GM11168 (cell line): Measurements from ENCODE around the gene RAP1GDS1.
"Not testable (repeated sequence)": the region's sequence is repeated elsewhere in the genome, so short reads cannot be mapped to it uniquely, and the experiment has no call there.

Experiments
- in situ Hi-C: fragments of 300-500 bp; cut with MboI; formaldehyde crosslinking; loops from one replicate; pipeline ENCODE4 v1.12.0; 2022; ENCODE audit warnings: low sequenced_read_pairs; ENCODE audit not compliant: unreplicated experiment

The RAP1GDS1 gene

GRCh38 chr4:98341309-98341708 lies 80.1 kb downstream of the RAP1GDS1 start:
- in situ Hi-C loops, result no loop called here

- in situ Hi-C loops, result no loop called here
Observed at GRCh38 chr4:98343626-98344025, 82.4 kb downstream of the RAP1GDS1 start.

DNA sequence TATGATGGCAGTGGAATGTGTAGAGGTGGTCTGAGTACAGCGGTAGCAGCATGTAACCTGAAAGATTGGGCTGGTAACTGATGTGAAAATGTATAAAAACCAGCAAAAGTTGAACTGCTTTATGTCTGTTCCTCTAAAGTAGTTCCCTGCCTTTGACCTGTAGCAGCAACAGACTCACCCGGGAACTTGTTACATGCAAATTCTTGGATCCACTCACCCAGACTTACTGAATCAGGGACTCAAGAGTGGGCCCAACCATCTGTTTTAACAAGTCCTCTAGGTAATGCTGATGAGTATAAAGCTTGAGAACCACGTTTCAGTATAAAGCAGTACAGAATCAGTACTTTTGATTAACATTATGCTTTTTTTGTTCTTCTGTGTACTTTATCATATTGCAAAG lies 84.7 kb downstream of the RAP1GDS1 start:
- in situ Hi-C loops, result no loop called here

GRCh38 chr4:98352396-98352795 lies 91.2 kb downstream of the RAP1GDS1 start:
- in situ Hi-C loops, result no loop called here

DNA sequence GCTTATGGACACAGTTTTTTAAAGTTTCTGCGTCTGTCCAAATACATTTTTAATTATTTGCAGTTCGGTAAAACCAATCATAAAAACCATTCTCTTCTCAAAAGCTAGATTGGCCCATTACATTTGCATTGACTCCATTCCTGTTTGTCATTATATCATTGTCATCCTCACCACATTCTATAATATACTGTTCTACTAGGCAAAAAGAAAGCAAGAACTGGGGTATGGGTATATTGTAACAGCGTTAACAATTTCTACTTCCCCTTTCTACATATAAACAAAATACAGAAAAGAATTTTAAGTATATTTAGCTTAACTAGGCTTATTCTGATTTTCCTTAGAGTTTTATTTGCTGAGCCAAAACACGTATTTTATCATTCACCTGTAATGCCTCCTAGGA lies 91.8 kb downstream of the RAP1GDS1 start:
- in situ Hi-C loops, result no loop called here

- in situ Hi-C loops, result no loop called here
Observed at GRCh38 chr4:98358630-98359248, 97.6 kb downstream of the RAP1GDS1 start.

DNA sequence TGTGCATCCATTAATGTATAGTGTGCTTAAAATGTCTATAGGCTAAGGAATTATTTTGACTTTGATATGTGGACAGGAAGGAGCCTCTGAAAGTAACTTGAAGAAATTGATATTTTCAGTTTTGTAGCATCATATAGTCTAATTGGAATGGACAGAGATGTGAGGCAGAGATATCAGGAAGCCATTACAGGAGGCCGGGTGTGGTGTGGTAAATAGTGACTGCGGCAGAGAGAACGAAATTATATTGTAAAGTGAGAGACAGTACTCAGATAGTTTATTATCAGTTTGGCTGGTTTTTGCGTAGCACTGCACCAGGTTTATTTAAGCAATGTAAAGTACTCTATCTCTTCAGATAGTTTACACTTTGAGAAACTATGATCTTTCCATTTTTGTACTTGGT lies 98.5 kb downstream of the RAP1GDS1 start:
- in situ Hi-C loops, result no loop called here

GRCh38 chr4:98363431-98363830 lies 102.2 kb downstream of the RAP1GDS1 start:
- in situ Hi-C loops, result no loop called here

DNA sequence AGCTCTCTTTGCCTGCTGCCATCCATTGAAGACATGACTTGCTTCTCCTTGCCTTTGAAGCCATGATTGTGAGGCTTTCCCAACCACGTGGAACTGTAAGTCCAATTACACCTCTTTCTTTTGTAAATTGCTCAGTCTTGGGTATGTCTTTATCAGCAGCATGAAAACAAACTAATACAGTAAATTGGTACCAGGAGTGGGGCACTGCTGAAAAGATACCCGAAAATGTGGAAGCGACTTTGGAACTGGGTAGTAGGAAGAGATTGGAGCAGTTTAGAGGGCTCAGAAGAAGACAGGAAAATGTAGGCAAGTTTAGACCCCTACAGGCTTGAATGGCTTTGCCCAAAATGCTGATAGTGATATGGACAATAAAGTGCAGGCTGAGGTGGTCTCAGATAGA lies 105.1 kb downstream of the RAP1GDS1 start:
- in situ Hi-C loops, result not testable (repeated sequence)

DNA sequence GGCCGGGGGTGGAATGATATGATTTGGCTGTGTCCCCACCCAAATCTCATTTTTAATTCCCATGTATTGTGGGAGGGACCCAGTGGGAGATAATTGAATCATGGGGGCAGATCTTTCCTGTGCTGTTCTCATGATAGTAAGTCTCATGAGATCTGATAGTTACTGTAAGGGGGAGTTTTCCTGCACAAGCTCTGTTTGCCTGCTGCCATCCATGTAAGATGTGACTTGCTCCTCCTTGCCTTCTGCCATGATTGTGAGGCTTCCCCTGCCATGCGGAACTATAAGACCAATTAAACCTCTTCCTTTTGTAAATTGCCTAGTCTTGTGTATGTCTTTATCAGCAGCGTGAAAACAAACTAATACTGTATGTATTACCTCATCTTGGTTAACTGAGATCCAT lies 106.8 kb downstream of the RAP1GDS1 start:
- in situ Hi-C loops, result not testable (repeated sequence)

- in situ Hi-C loops, result no loop called here
Observed at GRCh38 chr4:98369322-98369721, 108.1 kb downstream of the RAP1GDS1 start.

GRCh38 chr4:98374643-98375042 lies 113.5 kb downstream of the RAP1GDS1 start:
- in situ Hi-C loops, result no loop called here

- in situ Hi-C loops, result no loop called here
Observed at GRCh38 chr4:98377559-98377958, 116.4 kb downstream of the RAP1GDS1 start.

DNA sequence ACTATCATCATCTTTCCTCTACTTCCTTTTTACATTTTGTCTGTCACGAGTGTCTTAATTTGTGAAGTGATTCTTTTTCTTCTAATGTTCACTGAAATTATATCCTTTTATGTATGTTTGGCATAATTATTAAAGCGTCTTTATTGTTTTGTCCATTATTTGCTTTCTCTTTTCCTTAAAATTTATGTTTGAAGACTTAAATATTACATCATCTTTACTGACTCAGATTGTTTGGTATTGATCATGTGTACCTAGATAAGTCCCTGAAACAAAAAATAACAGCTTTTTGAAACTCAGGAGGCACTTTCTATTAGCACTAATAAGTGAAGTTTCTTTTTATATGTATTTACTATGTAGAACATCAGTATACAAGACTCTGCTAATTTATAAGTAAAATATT lies 120.1 kb downstream of the RAP1GDS1 start:
- in situ Hi-C loops, result no loop called here

GRCh38 chr4:98383431-98384106 lies 122.4 kb downstream of the RAP1GDS1 start:
- in situ Hi-C loops, result no loop called here

DNA sequence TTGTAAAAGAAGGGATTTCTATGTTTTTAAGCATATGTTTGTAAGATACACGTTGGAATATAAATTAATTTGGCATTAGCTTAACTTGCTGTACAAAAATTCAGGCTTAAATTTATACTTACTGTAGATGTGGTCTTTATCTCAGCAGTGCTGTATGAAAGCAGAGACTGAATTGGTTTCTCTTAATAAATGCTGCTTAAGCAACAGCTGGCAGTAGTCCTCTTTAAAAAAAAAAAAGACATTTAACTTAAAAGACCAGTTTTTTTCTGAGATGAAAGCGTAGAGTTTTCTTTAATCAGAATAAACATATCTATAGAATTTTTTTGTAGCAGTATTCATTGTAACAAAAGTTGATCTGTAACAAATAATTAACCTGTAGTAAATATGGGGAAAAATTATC lies 124.6 kb downstream of the RAP1GDS1 start:
- in situ Hi-C loops, result no loop called here

DNA sequence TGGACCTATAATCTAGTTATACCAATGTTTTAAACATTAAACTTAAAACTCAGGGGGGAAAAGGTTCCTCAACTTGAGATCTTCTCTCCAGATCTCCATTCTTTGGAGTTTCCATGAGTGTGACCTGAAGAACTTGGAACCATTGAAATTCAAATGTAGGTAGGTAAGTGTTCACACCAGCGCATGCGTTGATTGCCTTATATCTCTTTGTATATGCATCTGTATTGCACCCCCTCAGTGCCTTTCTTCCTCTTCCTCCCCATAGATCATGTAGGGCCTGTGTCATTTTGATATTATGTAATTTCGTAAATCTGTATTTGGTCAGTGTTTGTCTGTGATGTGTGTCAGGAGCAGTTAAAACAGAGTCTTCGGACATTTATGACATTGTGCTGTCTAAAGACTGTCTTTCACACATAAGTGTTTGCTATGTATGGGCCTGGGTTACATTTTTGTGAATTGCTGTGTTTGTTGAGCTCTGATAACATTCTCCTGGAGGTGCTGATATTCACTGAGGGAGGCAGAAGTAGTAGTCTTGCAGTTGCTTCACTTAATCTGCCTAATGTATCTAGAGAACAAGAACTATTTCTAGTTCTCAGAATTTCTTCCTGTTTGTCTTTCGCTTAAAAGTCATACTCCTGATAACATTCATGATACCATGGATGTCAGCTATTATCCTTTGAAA lies 126.3 kb downstream of the RAP1GDS1 start:
- in situ Hi-C loops, result no loop called here

- in situ Hi-C loops, result no loop called here
Observed at GRCh38 chr4:98394134-98394533, 132.9 kb downstream of the RAP1GDS1 start.

DNA sequence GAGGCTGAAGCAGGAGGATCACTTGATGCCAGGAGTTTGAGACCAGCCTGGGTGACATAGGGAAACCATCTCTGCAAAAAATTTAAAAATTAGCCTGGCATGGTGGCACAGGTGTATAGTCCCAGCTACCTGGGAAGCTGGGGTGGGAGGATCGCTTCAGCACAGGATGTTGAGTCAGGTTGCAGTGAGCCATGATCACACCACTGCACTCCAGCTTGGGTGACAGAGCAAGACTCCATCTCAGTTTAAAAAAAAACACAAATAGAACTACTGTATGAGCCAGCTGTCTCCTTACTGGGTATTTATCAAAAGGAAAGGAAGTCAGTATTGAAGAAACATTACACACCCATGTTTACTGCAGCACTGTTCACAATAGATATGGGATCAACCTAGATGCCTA lies 138.7 kb downstream of the RAP1GDS1 start:
- in situ Hi-C loops, result no loop called here

- in situ Hi-C loops, result no loop called here
Observed at GRCh38 chr4:98406819-98407218, 145.6 kb downstream of the RAP1GDS1 start.

- in situ Hi-C loops, result no loop called here
Observed at GRCh38 chr4:98411731-98412130, 150.5 kb downstream of the RAP1GDS1 start.

DNA sequence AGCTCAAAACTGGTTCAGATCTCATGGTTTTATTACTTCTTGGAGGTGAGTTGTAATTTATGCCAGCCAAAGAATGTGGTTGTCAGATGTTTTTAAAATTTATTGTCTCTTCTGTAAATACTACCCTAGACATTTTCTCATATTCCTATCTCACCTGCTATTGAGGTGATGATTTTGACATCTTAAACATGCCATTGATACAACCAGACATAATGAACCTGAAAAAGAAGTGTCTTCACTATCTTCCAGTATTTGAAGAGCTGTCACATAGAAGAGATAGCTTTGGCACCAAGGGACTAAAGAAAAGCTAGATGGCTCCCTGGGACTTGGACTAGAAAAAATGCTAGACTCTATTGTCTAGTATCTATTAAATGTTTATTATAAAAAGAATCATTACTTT lies 155.7 kb downstream of the RAP1GDS1 start:
- in situ Hi-C loops, result no loop called here
